Vagina (tissue), 2 donors: ENCODE measurements around the gene ABCA2.

ENCODE experiments used
- POLR2A ChIP-seq, 2 donors: fragments of 450-650 bp; IDR thresholded peaks; one replicate each; pipeline ENCODE4 v1.6.1; 2017; ENCODE audit warnings: antibody characterized with exemption in 2 of 2, mild to moderate bottlenecking in 2 of 2, moderate library complexity in 2 of 2
- TF ChIP-seq, protein P1 (sequence below), 3 experiments: fragments of 450-650 bp in 2 of 3; fragments of 200-600 bp in 1 of 3; sonication (generic) in 1 of 3; IDR thresholded peaks; one replicate each; pipeline ENCODE4 v1.5.1; 2017 to 2019; ENCODE audit warnings: antibody characterized with exemption in 3 of 3, mild to moderate bottlenecking in 2 of 3, moderate library complexity in 2 of 3

DNA sequence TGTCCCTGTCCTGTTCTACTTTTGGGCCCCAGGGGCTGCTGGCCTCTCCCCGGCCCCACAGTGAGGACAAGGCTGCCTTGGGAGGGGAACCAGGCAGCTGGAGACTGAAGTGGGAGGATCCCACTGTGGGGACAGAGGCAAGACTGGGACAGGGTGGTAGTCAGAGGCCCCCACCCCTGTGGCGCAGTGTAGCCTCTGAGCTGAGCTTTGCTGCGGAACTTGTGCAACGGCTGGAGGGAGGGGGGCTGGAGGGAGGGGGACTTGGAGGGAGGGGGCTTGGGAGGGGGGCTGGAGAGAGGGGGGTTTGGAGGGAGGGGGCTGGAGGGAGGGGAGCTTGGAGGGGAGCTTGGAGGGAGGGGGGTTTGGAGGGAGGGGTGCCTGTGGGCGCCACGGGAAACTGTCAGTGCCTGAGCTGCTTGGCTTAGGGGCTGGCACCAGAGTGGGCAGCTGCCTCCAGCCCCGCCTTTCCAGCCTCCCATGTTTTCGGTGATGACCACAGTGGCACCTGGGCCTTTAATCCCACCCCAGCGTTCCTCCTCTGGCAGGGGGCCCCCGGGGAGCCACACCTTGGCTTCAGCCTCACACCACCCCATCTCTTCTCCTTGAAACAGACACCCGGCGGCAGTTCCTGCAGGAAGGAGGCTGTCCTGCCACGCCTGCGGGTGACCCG is 6.1 kb upstream of the ABCA2 start:
- TF ChIP-seq, protein P1, sequence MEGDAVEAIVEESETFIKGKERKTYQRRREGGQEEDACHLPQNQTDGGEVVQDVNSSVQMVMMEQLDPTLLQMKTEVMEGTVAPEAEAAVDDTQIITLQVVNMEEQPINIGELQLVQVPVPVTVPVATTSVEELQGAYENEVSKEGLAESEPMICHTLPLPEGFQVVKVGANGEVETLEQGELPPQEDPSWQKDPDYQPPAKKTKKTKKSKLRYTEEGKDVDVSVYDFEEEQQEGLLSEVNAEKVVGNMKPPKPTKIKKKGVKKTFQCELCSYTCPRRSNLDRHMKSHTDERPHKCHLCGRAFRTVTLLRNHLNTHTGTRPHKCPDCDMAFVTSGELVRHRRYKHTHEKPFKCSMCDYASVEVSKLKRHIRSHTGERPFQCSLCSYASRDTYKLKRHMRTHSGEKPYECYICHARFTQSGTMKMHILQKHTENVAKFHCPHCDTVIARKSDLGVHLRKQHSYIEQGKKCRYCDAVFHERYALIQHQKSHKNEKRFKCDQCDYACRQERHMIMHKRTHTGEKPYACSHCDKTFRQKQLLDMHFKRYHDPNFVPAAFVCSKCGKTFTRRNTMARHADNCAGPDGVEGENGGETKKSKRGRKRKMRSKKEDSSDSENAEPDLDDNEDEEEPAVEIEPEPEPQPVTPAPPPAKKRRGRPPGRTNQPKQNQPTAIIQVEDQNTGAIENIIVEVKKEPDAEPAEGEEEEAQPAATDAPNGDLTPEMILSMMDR (IDR thresholded peaks at IDR 0.05), result no peak
- no peak for TF ChIP-seq POLR2A (IDR thresholded peaks at IDR 0.05)
